ENCODE data around the gene MYL7.

MYL7 gene

DNA sequence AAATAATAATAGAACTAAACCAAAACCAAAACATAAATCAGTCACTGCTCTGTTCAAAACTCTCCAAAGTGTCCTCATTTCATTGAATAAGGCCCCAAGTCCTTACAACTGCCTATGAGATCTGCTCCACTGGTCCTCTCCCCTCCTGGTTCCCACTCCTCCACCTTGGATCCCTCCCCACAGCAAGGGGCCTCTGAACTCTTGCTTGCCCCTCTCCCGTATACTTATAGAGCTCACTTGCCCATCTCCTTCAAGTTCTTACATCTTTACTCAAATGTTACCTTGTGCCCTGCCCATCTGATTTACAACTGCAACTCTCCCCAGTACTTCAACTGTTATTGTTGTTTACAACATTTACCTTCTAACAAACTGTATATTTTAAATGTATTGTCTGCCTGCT, 18.6 kb downstream of the MYL7 start:
- Histone ChIP-seq H3K27ac (ENCODE audit: low read depth, low read length) (peak overlapping the region; percentile 44), H3F3A (ENCODE audit: control insufficient read depth, insufficient read depth) (peaks cover 13% of the 10 kb centered on the region), H3K9me2 (replicated peaks; ENCODE audit: control insufficient read depth, low read length) (no peaks in the 10 kb centered on the region), H3K79me2 (ENCODE audit: control insufficient read depth, low read length) (peaks cover 56% of the 10 kb centered on the region), H3K9me3 (ENCODE audit: control insufficient read depth, insufficient read depth, low read length) (no peaks in the 10 kb centered on the region), H4K20me1 (ENCODE audit: control insufficient read depth, insufficient read depth, low read depth, low read length) (no peaks in the 10 kb centered on the region), H3K36me3 (ENCODE audit: control insufficient read depth, low read length) (peaks cover 49% of the 10 kb centered on the region), H3K4me3 (ENCODE audit: low read length) (peak overlapping the region; percentile 78), H3K4me1 (ENCODE audit: control insufficient read depth, low read length) (peaks cover 56% of the 10 kb centered on the region), H3K4me2 (ENCODE audit: low read length) (peak overlapping the region; percentile 84), H3K27me3 (ENCODE audit: control insufficient read depth, low read length) (no peaks in the 10 kb centered on the region)
- no peak for TF ChIP-seq EZH2phosphoT487 (IDR thresholded peaks at IDR 0.05; ENCODE audit: borderline replicate concordance, low read length)
- TF ChIP-seq, protein P1, sequence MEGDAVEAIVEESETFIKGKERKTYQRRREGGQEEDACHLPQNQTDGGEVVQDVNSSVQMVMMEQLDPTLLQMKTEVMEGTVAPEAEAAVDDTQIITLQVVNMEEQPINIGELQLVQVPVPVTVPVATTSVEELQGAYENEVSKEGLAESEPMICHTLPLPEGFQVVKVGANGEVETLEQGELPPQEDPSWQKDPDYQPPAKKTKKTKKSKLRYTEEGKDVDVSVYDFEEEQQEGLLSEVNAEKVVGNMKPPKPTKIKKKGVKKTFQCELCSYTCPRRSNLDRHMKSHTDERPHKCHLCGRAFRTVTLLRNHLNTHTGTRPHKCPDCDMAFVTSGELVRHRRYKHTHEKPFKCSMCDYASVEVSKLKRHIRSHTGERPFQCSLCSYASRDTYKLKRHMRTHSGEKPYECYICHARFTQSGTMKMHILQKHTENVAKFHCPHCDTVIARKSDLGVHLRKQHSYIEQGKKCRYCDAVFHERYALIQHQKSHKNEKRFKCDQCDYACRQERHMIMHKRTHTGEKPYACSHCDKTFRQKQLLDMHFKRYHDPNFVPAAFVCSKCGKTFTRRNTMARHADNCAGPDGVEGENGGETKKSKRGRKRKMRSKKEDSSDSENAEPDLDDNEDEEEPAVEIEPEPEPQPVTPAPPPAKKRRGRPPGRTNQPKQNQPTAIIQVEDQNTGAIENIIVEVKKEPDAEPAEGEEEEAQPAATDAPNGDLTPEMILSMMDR (IDR thresholded peaks at IDR 0.05; ENCODE audit: low read depth, low read length, poor library complexity, severe bottlenecking) = no peak

DNA sequence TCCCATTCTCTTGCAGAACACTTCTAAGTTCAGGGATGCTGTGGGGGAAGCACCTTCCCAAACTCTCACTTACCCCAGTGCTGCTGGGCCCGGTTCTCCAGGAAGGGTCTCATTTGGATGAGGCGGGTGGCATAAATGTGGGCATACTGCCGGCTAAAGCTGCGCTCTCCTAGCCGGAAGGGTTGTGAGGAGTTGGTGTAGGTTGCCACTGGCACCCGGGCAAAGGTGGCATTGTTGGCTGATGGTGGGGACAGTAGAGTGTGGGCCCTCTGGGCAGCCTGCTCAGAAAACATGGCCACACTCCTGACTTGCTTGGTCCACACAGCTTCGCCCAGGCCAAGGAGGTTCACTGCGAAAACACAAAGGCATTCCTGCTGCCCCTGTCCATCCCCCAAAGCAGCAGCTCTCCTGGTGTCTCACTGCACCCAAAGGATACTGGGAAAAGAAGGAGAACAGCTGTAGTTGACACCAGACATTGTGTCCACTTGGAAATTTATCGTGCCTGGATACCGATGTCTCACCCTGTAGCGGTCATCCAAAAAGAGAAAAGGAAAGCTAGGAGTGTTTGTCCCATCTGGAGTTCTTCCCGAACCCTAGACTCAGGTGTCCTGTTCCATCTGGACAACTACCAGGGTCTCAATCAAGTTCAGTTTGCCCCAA, 19.2 kb downstream of the MYL7 start:
- no peak overlapping the region for H3K27ac ChIP-seq (ENCODE audit: low read depth, low read length)

DNA sequence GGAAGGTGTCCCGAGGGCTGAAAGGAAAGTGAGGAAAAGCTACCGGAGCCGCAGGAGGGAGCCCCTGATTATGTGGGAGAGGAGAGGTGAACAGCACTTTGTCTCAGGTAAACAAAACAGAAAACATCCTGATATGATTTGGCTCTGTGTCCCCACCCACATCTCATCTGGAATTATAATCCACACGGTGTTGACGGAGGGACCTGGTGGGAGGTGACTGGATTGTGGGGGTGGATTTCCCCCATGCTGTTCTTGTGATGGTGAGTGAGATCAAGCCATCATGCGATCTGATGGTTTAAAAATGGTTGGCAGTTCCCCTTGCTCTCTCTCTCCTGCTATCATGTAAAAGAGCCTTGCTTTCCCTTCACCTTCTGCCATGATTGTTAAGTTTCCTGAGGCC, 20.7 kb downstream of the MYL7 start:
- Histone ChIP-seq H3K4me3 (ENCODE audit: low read length) (no peak overlapping the region), H3K4me1 (ENCODE audit: control insufficient read depth, low read length) (peaks cover 44% of the 10 kb centered on the region), H3K79me2 (ENCODE audit: control insufficient read depth, low read length) (peaks cover 60% of the 10 kb centered on the region), H3K27ac (ENCODE audit: low read depth, low read length) (no peak overlapping the region), H4K20me1 (ENCODE audit: control insufficient read depth, insufficient read depth, low read depth, low read length) (no peaks in the 10 kb centered on the region), H3K9me2 (replicated peaks; ENCODE audit: control insufficient read depth, low read length) (no peaks in the 10 kb centered on the region), H3K36me3 (ENCODE audit: control insufficient read depth, low read length) (peaks cover 70% of the 10 kb centered on the region), H3K9me3 (ENCODE audit: control insufficient read depth, insufficient read depth, low read length) (no peaks in the 10 kb centered on the region), H3F3A (ENCODE audit: control insufficient read depth, insufficient read depth) (peaks cover 7% of the 10 kb centered on the region), H3K27me3 (ENCODE audit: control insufficient read depth, low read length) (no peaks in the 10 kb centered on the region), H3K4me2 (ENCODE audit: low read length) (peak overlapping the region; percentile 84)
- TF ChIP-seq, protein P1 (IDR thresholded peaks at IDR 0.05; ENCODE audit: low read depth, low read length, poor library complexity, severe bottlenecking) = no peak
- no peak for TF ChIP-seq EZH2phosphoT487 (IDR thresholded peaks at IDR 0.05; ENCODE audit: borderline replicate concordance, low read length)

More for the DNA sequence above, 19.2 kb downstream of the MYL7 start:
- Histone ChIP-seq H3K27me3 (ENCODE audit: control insufficient read depth, low read length) (no peaks in the 10 kb centered on the region), H3K9me2 (replicated peaks; ENCODE audit: control insufficient read depth, low read length) (no peaks in the 10 kb centered on the region), H3K9me3 (ENCODE audit: control insufficient read depth, insufficient read depth, low read length) (no peaks in the 10 kb centered on the region), H3F3A (ENCODE audit: control insufficient read depth, insufficient read depth) (peaks cover 9% of the 10 kb centered on the region), H3K4me2 (ENCODE audit: low read length) (peak overlapping the region; percentile 84), H3K4me3 (ENCODE audit: low read length) (peak overlapping the region; percentile 78), H3K79me2 (ENCODE audit: control insufficient read depth, low read length) (peaks cover 60% of the 10 kb centered on the region), H4K20me1 (ENCODE audit: control insufficient read depth, insufficient read depth, low read depth, low read length) (no peaks in the 10 kb centered on the region), H3K4me1 (ENCODE audit: control insufficient read depth, low read length) (peaks cover 49% of the 10 kb centered on the region), H3K36me3 (ENCODE audit: control insufficient read depth, low read length) (peaks cover 55% of the 10 kb centered on the region)
- TF ChIP-seq, protein P1 (IDR thresholded peaks at IDR 0.05; ENCODE audit: low read depth, low read length, poor library complexity, severe bottlenecking) = no peak
- TF ChIP-seq EZH2phosphoT487 (IDR thresholded peaks at IDR 0.05; ENCODE audit: borderline replicate concordance, low read length) = no peak

Measured in DOHH2 (cell line).